ENCODE results near the gene DNAJA3.

DNAJA3 gene

DNA sequence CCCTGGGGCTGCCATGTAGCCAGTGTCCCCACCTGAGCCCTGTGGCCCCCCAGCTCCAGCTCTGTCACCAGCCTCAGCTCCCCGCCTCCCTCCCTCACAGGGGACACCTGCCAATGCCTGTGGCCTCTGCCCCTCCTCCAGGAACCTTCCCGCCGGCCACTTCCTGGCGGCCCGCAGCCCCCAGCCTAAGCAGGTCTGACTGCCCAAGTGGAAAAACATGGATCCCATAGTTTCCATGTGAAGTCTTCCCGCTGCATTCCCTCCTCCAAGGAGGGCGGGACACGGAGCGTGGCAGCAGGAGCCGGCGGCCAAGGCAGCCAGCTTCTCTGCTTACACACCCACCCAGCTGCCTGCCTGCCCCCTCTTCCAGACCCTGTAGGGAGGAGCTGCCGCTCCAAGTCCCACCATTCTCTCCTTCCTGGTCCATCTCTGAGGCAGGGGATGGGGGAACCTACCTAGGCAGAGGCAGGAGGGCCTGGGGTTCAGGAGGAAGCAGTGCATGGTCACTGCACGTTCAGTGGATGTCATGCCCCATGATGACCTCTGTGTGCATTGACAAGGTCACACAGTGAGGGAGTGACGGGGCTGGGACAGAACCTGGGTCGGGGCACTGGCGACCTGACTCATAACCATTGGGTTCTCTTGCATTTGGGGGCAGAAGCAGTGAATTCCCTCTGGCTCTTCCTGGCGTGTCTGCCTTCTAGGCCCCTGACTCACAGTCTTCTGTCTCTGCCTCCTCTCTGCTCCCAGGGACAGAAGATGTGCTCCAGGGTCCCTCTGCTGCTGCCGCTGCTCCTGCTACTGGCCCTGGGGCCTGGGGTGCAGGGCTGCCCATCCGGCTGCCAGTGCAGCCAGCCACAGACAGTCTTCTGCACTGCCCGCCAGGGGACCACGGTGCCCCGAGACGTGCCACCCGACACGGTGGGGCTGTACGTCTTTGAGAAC, 45.3 kb upstream of the DNAJA3 start:
- DNase-seq (ENCODE audit: low spot score) = no peak
- TF ChIP-seq, protein P1, sequence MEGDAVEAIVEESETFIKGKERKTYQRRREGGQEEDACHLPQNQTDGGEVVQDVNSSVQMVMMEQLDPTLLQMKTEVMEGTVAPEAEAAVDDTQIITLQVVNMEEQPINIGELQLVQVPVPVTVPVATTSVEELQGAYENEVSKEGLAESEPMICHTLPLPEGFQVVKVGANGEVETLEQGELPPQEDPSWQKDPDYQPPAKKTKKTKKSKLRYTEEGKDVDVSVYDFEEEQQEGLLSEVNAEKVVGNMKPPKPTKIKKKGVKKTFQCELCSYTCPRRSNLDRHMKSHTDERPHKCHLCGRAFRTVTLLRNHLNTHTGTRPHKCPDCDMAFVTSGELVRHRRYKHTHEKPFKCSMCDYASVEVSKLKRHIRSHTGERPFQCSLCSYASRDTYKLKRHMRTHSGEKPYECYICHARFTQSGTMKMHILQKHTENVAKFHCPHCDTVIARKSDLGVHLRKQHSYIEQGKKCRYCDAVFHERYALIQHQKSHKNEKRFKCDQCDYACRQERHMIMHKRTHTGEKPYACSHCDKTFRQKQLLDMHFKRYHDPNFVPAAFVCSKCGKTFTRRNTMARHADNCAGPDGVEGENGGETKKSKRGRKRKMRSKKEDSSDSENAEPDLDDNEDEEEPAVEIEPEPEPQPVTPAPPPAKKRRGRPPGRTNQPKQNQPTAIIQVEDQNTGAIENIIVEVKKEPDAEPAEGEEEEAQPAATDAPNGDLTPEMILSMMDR (IDR thresholded peaks at IDR 0.05; ENCODE audit: extremely low read depth, missing control alignments) = no peak

DNA sequence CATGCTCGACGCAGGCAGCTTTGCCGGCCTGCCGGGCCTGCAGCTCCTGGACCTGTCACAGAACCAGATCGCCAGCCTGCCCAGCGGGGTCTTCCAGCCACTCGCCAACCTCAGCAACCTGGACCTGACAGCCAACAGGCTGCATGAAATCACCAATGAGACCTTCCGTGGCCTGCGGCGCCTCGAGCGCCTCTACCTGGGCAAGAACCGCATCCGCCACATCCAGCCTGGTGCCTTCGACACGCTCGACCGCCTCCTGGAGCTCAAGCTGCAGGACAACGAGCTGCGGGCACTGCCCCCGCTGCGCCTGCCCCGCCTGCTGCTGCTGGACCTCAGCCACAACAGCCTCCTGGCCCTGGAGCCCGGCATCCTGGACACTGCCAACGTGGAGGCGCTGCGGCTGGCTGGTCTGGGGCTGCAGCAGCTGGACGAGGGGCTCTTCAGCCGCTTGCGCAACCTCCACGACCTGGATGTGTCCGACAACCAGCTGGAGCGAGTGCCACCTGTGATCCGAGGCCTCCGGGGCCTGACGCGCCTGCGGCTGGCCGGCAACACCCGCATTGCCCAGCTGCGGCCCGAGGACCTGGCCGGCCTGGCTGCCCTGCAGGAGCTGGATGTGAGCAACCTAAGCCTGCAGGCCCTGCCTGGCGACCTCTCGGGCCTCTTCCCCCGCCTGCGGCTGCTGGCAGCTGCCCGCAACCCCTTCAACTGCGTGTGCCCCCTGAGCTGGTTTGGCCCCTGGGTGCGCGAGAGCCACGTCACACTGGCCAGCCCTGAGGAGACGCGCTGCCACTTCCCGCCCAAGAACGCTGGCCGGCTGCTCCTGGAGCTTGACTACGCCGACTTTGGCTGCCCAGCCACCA, 44.4 kb upstream of the DNAJA3 start:
- DNase-seq (ENCODE audit: low spot score) = no peak
- TF ChIP-seq, protein P1 (IDR thresholded peaks at IDR 0.05; ENCODE audit: extremely low read depth, missing control alignments) = no peak

DNA sequence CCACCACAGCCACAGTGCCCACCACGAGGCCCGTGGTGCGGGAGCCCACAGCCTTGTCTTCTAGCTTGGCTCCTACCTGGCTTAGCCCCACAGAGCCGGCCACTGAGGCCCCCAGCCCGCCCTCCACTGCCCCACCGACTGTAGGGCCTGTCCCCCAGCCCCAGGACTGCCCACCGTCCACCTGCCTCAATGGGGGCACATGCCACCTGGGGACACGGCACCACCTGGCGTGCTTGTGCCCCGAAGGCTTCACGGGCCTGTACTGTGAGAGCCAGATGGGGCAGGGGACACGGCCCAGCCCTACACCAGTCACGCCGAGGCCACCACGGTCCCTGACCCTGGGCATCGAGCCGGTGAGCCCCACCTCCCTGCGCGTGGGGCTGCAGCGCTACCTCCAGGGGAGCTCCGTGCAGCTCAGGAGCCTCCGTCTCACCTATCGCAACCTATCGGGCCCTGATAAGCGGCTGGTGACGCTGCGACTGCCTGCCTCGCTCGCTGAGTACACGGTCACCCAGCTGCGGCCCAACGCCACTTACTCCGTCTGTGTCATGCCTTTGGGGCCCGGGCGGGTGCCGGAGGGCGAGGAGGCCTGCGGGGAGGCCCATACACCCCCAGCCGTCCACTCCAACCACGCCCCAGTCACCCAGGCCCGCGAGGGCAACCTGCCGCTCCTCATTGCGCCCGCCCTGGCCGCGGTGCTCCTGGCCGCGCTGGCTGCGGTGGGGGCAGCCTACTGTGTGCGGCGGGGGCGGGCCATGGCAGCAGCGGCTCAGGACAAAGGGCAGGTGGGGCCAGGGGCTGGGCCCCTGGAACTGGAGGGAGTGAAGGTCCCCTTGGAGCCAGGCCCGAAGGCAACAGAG, 43.5 kb upstream of the DNAJA3 start:
- TF ChIP-seq, protein P1 (IDR thresholded peaks at IDR 0.05; ENCODE audit: extremely low read depth, missing control alignments) = no peak
- no peak for DNase-seq (ENCODE audit: low spot score)

DNA sequence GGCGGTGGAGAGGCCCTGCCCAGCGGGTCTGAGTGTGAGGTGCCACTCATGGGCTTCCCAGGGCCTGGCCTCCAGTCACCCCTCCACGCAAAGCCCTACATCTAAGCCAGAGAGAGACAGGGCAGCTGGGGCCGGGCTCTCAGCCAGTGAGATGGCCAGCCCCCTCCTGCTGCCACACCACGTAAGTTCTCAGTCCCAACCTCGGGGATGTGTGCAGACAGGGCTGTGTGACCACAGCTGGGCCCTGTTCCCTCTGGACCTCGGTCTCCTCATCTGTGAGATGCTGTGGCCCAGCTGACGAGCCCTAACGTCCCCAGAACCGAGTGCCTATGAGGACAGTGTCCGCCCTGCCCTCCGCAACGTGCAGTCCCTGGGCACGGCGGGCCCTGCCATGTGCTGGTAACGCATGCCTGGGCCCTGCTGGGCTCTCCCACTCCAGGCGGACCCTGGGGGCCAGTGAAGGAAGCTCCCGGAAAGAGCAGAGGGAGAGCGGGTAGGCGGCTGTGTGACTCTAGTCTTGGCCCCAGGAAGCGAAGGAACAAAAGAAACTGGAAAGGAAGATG, 42.8 kb upstream of the DNAJA3 start:
- DNase-seq (ENCODE audit: low spot score) = no peak
- TF ChIP-seq, protein P1 (IDR thresholded peaks at IDR 0.05; ENCODE audit: extremely low read depth, missing control alignments) = no peak

DNA sequence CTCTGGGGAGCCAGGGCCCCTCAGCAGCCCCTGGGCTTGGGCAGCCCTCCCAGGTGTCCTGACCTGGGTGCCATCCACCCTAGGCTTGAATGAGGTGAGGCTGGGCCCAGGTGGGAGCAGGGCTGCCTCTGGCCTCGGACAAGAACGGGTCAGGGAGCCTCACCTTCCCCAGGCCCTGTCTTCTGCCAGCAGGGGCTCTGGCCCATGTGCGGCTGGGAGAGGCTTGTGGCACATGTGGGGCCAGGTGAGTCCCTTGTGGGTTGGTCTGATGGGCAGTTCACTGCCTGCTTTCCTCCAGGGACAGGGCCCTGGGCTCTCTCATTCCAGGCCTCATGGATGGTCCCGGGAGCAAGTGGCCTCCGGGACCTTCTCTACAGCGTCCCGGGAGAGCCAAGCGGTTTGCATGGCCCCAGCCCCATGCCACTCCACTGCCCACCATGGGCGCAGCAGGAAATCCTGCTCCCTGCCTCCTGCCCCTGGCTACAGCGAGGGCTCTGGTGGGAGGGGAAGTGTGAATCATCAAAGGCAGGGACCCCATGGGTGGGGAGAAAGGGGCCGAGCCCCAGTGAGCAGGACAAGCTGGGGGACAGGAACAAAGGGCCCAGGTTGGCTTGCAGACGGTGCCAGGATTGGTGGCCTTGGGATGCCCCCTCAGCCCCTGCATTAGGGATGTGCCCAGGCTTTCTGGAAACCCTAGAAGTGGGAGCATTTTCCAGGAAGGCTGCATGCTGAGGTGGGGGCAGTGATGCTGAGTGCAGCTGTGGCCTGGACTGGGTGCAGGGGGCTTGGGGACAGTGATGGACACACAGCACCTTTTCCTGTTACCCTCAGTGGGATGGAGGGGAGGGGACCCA, 41.9 kb upstream of the DNAJA3 start:
- DNase-seq (ENCODE audit: low spot score) = no peak
- TF ChIP-seq, protein P1 (IDR thresholded peaks at IDR 0.05; ENCODE audit: extremely low read depth, missing control alignments) = no peak

DNA sequence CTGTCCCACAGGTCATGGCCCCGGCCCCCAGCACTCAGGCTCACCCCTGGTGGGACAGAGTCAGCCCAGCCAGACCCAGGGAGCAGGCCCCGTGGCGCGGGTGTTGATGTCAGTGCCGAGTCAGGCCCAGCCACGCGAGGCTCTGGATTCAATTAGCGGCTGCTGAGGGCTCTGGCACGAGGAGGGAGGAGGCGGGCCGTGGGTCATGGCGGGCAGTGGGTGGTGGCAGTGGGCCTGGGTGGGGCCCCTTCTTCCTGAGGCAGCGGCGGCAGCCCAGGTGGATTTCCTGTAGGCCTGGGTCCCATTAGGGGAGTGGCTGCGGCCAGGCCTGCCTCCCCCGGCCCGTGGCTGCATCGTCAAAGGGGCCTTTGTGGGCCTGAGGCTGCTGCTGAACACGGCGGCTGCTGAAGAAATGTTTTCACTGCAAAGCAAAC, 41.1 kb upstream of the DNAJA3 start:
- no peak for DNase-seq (ENCODE audit: low spot score)
- TF ChIP-seq, protein P1 (IDR thresholded peaks at IDR 0.05; ENCODE audit: extremely low read depth, missing control alignments) = no peak
